H1 (cell line): ENCODE data around the gene BICDL1. TPM values are rescaled to one million over a fixed set of nuclear protein-coding genes. Genes with fewer than 3 reads are reported as not detected.

ENCODE experiments used
- CTCF ChIA-PET: fragments of 300-600 bp; sonication (Branson Sonifier 250); formaldehyde crosslinking; loops from one replicate; lab custom pipeline; 2021; ENCODE audit not compliant: partially characterized antibody; lab: Charles Lee
- POLR2A ChIA-PET: fragments of 300-600 bp; sonication (Branson Sonifier 250); formaldehyde crosslinking; loops from one replicate; lab custom pipeline; 2021; ENCODE audit warnings: inconsistent platforms; ENCODE audit not compliant: partially characterized antibody; lab: Charles Lee
- DNase-seq, 2 experiments: peaks; one replicate each; pipeline versions ENCODE4 v3.0.0 to v3.0.0-alpha.2; 2010 to 2022; ENCODE audit warnings: low spot score in 2 of 2, low read depth in 1 of 2, mixed read lengths in 1 of 2
- FAIRE-seq: peaks from 2 replicates; lab custom pipeline; 2011; peaks lifted over from hg19 to GRCh38; lab: Jason Lieb, UNC
- H2AFZ ChIP-seq: 2 replicates; pipeline ENCODE4 v1.8.1; 2012; ENCODE audit warnings: low read length, inconsistent platforms
- H2AK5ac ChIP-seq: 2 replicates; pipeline ENCODE4 v1.6.1; 2013; ENCODE audit warnings: low read depth, low read length
- H2BK120ac ChIP-seq: replicated peaks from 2 replicates; pipeline ENCODE3; 2013; ENCODE audit warnings: low read depth, low read length, inconsistent platforms
- H2BK12ac ChIP-seq: 2 replicates; pipeline ENCODE4 v1.6.1; 2013; ENCODE audit warnings: low read depth, low read length
- H2BK15ac ChIP-seq: 2 replicates; pipeline ENCODE4 v1.6.1; 2013; ENCODE audit warnings: low read length
- H2BK20ac ChIP-seq: 2 replicates; pipeline ENCODE4 v1.6.1; 2013; ENCODE audit warnings: low read length
- H2BK5ac ChIP-seq: 2 replicates; pipeline ENCODE4 v1.6.1; 2013; ENCODE audit warnings: low read depth, low read length
- H3K14ac ChIP-seq: 2 replicates; pipeline ENCODE4 v1.6.1; 2013; ENCODE audit warnings: inconsistent platforms; ENCODE audit not compliant: insufficient read length
- H3K18ac ChIP-seq: 2 replicates; pipeline ENCODE4 v1.6.1; 2013; ENCODE audit warnings: low read length; ENCODE audit errors: extremely low read depth
- H3K23ac ChIP-seq: 2 replicates; pipeline ENCODE4 v1.6.1; 2013; ENCODE audit warnings: inconsistent platforms; ENCODE audit not compliant: insufficient read length
- H3K23me2 ChIP-seq: 2 replicates; pipeline ENCODE4 v1.6.1; 2013; ENCODE audit warnings: low read depth, low read length
- H3K27ac ChIP-seq: 2 replicates; pipeline ENCODE4 v1.6.1; 2011; ENCODE audit warnings: low read depth, low read length, inconsistent platforms
- H3K27me3 ChIP-seq, 4 experiments: replicated peaks in 1 of 4; 1 replicate in 1 of 4; 2 replicates in 3 of 4; pipeline versions ENCODE4 v1.6.1 to v1.8.1; 2011 to 2013; ENCODE audit warnings: low read length in 3 of 4, mild to moderate bottlenecking in 3 of 4, inconsistent platforms in 2 of 4, mixed read lengths in 2 of 4, moderate library complexity in 1 of 4; ENCODE audit not compliant: control insufficient read depth in 3 of 4, insufficient read depth in 3 of 4; ENCODE audit errors: extremely low read depth in 1 of 4
- H3K36me3 ChIP-seq, 4 experiments: 2 replicates each; pipeline versions ENCODE4 v1.6.1 to v1.8.1; 2011 to 2013; ENCODE audit warnings: mild to moderate bottlenecking in 4 of 4, low read length in 3 of 4, moderate library complexity in 2 of 4, control low read depth in 1 of 4, inconsistent platforms in 1 of 4; ENCODE audit not compliant: insufficient read depth in 4 of 4, control insufficient read depth in 2 of 4
- H3K4ac ChIP-seq: replicated peaks from 2 replicates; pipeline ENCODE3; 2013; ENCODE audit warnings: low read length, low read depth, mixed read lengths, inconsistent platforms; ENCODE audit not compliant: insufficient read length
- H3K4me1 ChIP-seq, 4 experiments: replicated peaks in 1 of 4; 1 replicate in 1 of 4; 2 replicates in 3 of 4; pipeline versions ENCODE4 v1.6.1 to v1.8.1; 2011 to 2013; ENCODE audit warnings: low read length in 3 of 4, inconsistent platforms in 2 of 4, mixed read lengths in 1 of 4; ENCODE audit not compliant: insufficient read depth in 4 of 4, control insufficient read depth in 3 of 4
- H3K4me2 ChIP-seq, 2 experiments: 2 replicates each; pipeline versions ENCODE4 v1.6.1 to v1.8.1; 2011 to 2013; ENCODE audit warnings: low read depth in 2 of 2, low read length in 2 of 2, control low read depth in 1 of 2, inconsistent platforms in 1 of 2, mild to moderate bottlenecking in 1 of 2; ENCODE audit not compliant: insufficient read depth in 1 of 2
- H3K4me3 ChIP-seq, 4 experiments: fragments of 200-600, 300-600 bp in 1 of 4; sonication (generic), shearing (Covaris generic), sonication (Bioruptor Twin) in 1 of 4; 2 replicates each; pipeline versions ENCODE4 v1.5.1 to v1.8.1; 2011 to 2016; ENCODE audit warnings: low read length in 4 of 4, low read depth in 3 of 4, control low read depth in 2 of 4, inconsistent platforms in 2 of 4, mild to moderate bottlenecking in 2 of 4, mixed read lengths in 1 of 4, moderate library complexity in 1 of 4; ENCODE audit not compliant: insufficient read depth in 2 of 4; ENCODE audit errors: extremely low read depth in 1 of 4
- H3K56ac ChIP-seq: replicated peaks from 2 replicates; pipeline ENCODE3; 2013; ENCODE audit warnings: low read depth, mild to moderate bottlenecking, mixed read lengths, low read length, inconsistent platforms; ENCODE audit not compliant: insufficient read length
- H3K79me1 ChIP-seq: 2 replicates; pipeline ENCODE4 v1.6.1; 2013; ENCODE audit warnings: low read depth, low read length, control low read depth
- H3K79me2 ChIP-seq, 2 experiments: 2 replicates each; pipeline versions ENCODE4 v1.6.1 to v1.8.1; 2012 to 2013; ENCODE audit warnings: low read length in 2 of 2, mild to moderate bottlenecking in 2 of 2, inconsistent platforms in 1 of 2; ENCODE audit not compliant: insufficient read depth in 2 of 2, control insufficient read depth in 1 of 2
- H3K9ac ChIP-seq, 4 experiments: replicated peaks in 1 of 4; 1 replicate in 1 of 4; 2 replicates in 3 of 4; pipeline versions ENCODE4 v1.6.1 to v1.8.1; 2011 to 2013; ENCODE audit warnings: low read depth in 3 of 4, low read length in 3 of 4, control low read depth in 2 of 4, mild to moderate bottlenecking in 2 of 4, moderate library complexity in 2 of 4, inconsistent platforms in 1 of 4; ENCODE audit errors: extremely low read depth in 1 of 4
- H3K9me3 ChIP-seq, 2 experiments: 2 replicates each; pipeline versions ENCODE4 v1.6.1 to v1.8.1; 2012 to 2013; ENCODE audit warnings: mild to moderate bottlenecking in 2 of 2, moderate library complexity in 2 of 2, control low read depth in 1 of 2, inconsistent platforms in 1 of 2, low read depth in 1 of 2, low read length in 1 of 2, mixed read lengths in 1 of 2; ENCODE audit not compliant: insufficient read depth in 2 of 2
- H4K20me1 ChIP-seq, 2 experiments: replicated peaks in 1 of 2; 2 replicates each; pipeline versions ENCODE3 to v1.8.1; 2011 to 2013; ENCODE audit warnings: inconsistent platforms in 2 of 2, low read length in 2 of 2, mild to moderate bottlenecking in 1 of 2; ENCODE audit not compliant: insufficient read depth in 2 of 2, control insufficient read depth in 1 of 2
- H4K5ac ChIP-seq: 2 replicates; pipeline ENCODE4 v1.6.1; 2013; ENCODE audit warnings: low read length, low read depth, mixed read lengths, inconsistent platforms; ENCODE audit not compliant: insufficient read length
- H4K8ac ChIP-seq: 2 replicates; pipeline ENCODE4 v1.8.0; 2013; ENCODE audit warnings: mild to moderate bottlenecking, moderate library complexity, low read length, inconsistent platforms; ENCODE audit not compliant: insufficient read depth; ENCODE audit errors: extremely low read depth
- H4K91ac ChIP-seq: replicated peaks from 2 replicates; pipeline ENCODE3; 2013; ENCODE audit warnings: low read length, mixed read lengths, inconsistent platforms; ENCODE audit not compliant: insufficient read length
- CBX5 ChIP-seq: fragments of 300-800, 300-1000 bp; sonication (generic); IDR thresholded peaks from 2 replicates; pipeline ENCODE4 v1.7.1; 2016; ENCODE audit warnings: antibody characterized with exemption, low read length, low read depth
- JUND ChIP-seq: IDR thresholded peaks from 2 replicates; pipeline ENCODE4 v1.6.1; 2011; ENCODE audit warnings: mild to moderate bottlenecking, improper control_type of control experiment, low read length
- NANOG ChIP-seq: IDR thresholded peaks from 2 replicates; pipeline ENCODE4 v1.6.1; 2011; ENCODE audit warnings: low read length, low read depth, mild to moderate bottlenecking, inconsistent platforms; ENCODE audit not compliant: insufficient read depth, poor library complexity, severe bottlenecking
- SAP30 ChIP-seq: fragments of 300-600 bp; sonication (generic); IDR thresholded peaks from 2 replicates; pipeline ENCODE4 v1.7.1; 2012; ENCODE audit warnings: low read length, moderate library complexity, mild to moderate bottlenecking, inconsistent platforms; ENCODE audit not compliant: insufficient read depth, insufficient replicate concordance
- WGBS, 2 experiments: shearing (Covaris generic) in 1 of 2; methylation state at CpG; one replicate each; pipeline versions ENCODE4 v1.1.6 to v1.1.7; 2013 to 2015; ENCODE audit warnings: low lambda C conversion rate in 2 of 2, mixed read lengths in 2 of 2, inconsistent platforms in 1 of 2, low coverage in 1 of 2, missing lambda C conversion rate in 1 of 2; ENCODE audit not compliant: insufficient replicate concordance in 2 of 2, insufficient coverage in 1 of 2, insufficient read length in 1 of 2; ENCODE audit errors: extremely low coverage in 1 of 2, missing lambda C conversion rate in 1 of 2; 5-methylcytosine and 5-hydroxymethylcytosine counted together
- polyA plus RNA-seq, 7 experiments: library from polyadenylated mRNA; depleted of rRNA in 3 of 7; stranded (reverse) in 5 of 7; unstranded in 2 of 7; fragments of >200 nt in 5 of 7; fragments of 200-250 nt in 2 of 7; gene quantifications; 1 replicate in 5 of 7; 2 replicates in 1 of 7; 4 replicates in 1 of 7; pipeline versions ENCODE4 v1.2.1 to v1.2.3, GENCODE V29; 2011 to 2013; ENCODE audit warnings: missing spikeins in 2 of 7, mixed read lengths in 2 of 7
- total RNA-seq: library from RNA; stranded (reverse); fragmentation: NEBNext Ultra II Directional; extraction: Animal tissue kit (Norgen Biotek cat#: 25700); gene quantifications from 2 replicates; pipeline ENCODE4 v1.2.1, GENCODE V29; 2021

BICDL1 gene
- total and polyA plus RNA-seq, 2 of the 8 experiments (the other 6 are each of a cell fraction or from before 2014, with no cell fraction given): 17.2 to 25.9 TPM

DNA sequence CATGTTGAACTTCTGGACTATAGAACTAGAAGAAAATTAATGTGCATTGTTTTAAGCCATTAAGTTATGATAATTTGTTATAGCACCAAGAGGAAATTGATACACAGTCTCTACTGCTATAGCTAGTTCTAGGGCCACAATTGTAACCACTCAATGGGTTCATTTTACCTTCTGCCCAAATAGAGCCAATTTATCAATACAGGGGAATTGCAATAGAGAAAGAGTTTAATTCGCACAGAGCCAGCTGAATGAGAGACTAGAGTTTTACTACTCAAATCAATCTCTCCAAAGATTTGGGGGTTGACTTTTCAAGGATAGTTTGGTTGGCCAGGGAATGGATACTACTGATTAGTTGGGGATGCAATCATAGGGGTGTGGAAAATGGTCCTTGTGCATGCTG, 31.9 kb upstream of the BICDL1 start:
- Histone ChIP-seq H3K56ac (no peak overlapping the region), H3K18ac (no peak overlapping the region), H3K36me3 (no peaks in the 10 kb centered on the region), H3K27me3 (no peaks in the 10 kb centered on the region), H2BK120ac (no peak overlapping the region), H4K20me1 (no peaks in the 10 kb centered on the region), H2BK20ac (no peak overlapping the region), H3K23me2 (no peaks in the 10 kb centered on the region), H3K4ac (no peak overlapping the region), H2AFZ (no peak overlapping the region), H4K8ac (no peak overlapping the region), H4K91ac (no peak overlapping the region), H2BK15ac (no peak overlapping the region), H3K4me3 (no peak overlapping the region), H3K4me2 (no peak overlapping the region), H2BK5ac (no peak overlapping the region), H3K23ac (no peak overlapping the region), H3K9ac (no peak overlapping the region), H4K5ac (no peak overlapping the region), H2AK5ac (no peak overlapping the region), H3K14ac (no peak overlapping the region), H3K27ac (no peak overlapping the region), H3K4me1 (no peaks in the 10 kb centered on the region)
- CTCF ChIA-PET: interaction anchor here (1.3 kb wide), 1 partner anchor 10 kb away, joined by 3 read pairs; no protein-coding TSS in a partner anchor
- FAIRE-seq: no peak
- POLR2A ChIA-PET: no interaction called here
- TF ChIP-seq SAP30 (no peak), JUND (no peak), NANOG (no peak), CBX5 (no peak)
- TF ChIP-seq, all 59 proteins: peak for 0
- Histone ChIP-seq H3K79me2 (no peaks in the 10 kb centered on the region), H3K79me1 (no peaks in the 10 kb centered on the region), H2BK12ac (no peak overlapping the region), H3K9me3 (peaks cover 0 to 4% of the 10 kb centered on the region in 2 experiments; a peak in 2 of 4 replicates)
- no peak for DNase-seq
- 93% methylated on average over 1 of the region's 1 CpG; no CpG with 5 or more reads in 1 of the 2 experiments for WGBS, 2 experiments
